Bronchial epithelial cell (primary cell): ENCODE results near the gene TMEM17. TPM values are rescaled to one million over a fixed set of nuclear protein-coding genes. Genes with fewer than 3 reads are reported as not detected.
A peak's percentile ranks its signal among the peaks of the same experiment; 100 is the strongest.

Experiments used
- DNase-seq: peaks from one replicate; pipeline ENCODE4 v3.0.0-alpha.2; 2010; ENCODE audit warnings: low read depth
- FAIRE-seq: peaks from 2 replicates; lab custom pipeline; 2011; peaks lifted over from hg19 to GRCh38; lab: Jason Lieb, UNC
- H3K27me3 ChIP-seq: 2 replicates; pipeline ENCODE4 v1.5.1; 2011; ENCODE audit warnings: low read length; ENCODE audit not compliant: control insufficient read depth, insufficient read depth
- H3K36me3 ChIP-seq: 2 replicates; pipeline ENCODE4 v1.5.1; 2011; ENCODE audit warnings: low read length; ENCODE audit not compliant: control insufficient read depth, insufficient read depth
- H3K4me3 ChIP-seq: 2 replicates; pipeline ENCODE4 v1.5.1; 2011; ENCODE audit warnings: mild to moderate bottlenecking, low read depth, low read length, control low read depth
- CTCF ChIP-seq: IDR thresholded peaks from 2 replicates; pipeline ENCODE4 v1.5.1; 2011; ENCODE audit warnings: mild to moderate bottlenecking, moderate library complexity, low read length, control low read depth, inconsistent platforms; ENCODE audit not compliant: insufficient read depth, severe bottlenecking
- total RNA-seq: library from RNA; depleted of rRNA; stranded (reverse); fragments of >200 nt; gene quantifications from 2 replicates; pipeline ENCODE4 v1.2.1, GENCODE V29; 2014

TMEM17 gene
- total RNA-seq, 1 donor from 2014 or later, result 1.1 TPM

GRCh38 chr2:62504657-62505056 is 1.3 kb downstream of the TMEM17 start:
- FAIRE-seq, result no peak
- no peaks in the 10 kb centered on the region for H3K27me3 ChIP-seq
- TF ChIP-seq CTCF, result no peak

GRCh38 chr2:62501794-62502500 is 4.0 kb downstream of the TMEM17 start:
- no peak for FAIRE-seq

More at GRCh38 chr2:62504657-62505056, 1.3 kb downstream of the TMEM17 start:
- DNase-seq, result no peak
- Histone ChIP-seq H3K4me3 (no peak overlapping the region), H3K36me3 (no peaks in the 10 kb centered on the region)

GRCh38 chr2:62501069-62501468 is 4.9 kb downstream of the TMEM17 start:
- H3K27me3 ChIP-seq, result no peaks in the 10 kb centered on the region
- TF ChIP-seq CTCF, result no peak
- no peak overlapping the region for H3K4me3 ChIP-seq
- DNase-seq (no peak), FAIRE-seq (no peak)
- no peaks in the 10 kb centered on the region for H3K36me3 ChIP-seq

More at GRCh38 chr2:62501794-62502500, 4.0 kb downstream of the TMEM17 start:
- peak; percentile 53 for DNase-seq
- no peak for TF ChIP-seq CTCF
- no peaks in the 10 kb centered on the region for H3K36me3 ChIP-seq
- no peak overlapping the region for H3K4me3 ChIP-seq
- no peaks in the 10 kb centered on the region for H3K27me3 ChIP-seq

GRCh38 chr2:62499430-62500060 is 6.5 kb downstream of the TMEM17 start:
- H3K27me3 ChIP-seq, result no peaks in the 10 kb centered on the region
- no peaks in the 10 kb centered on the region for H3K36me3 ChIP-seq
- H3K4me3 ChIP-seq, result no peak overlapping the region
- FAIRE-seq (no peak), DNase-seq (no peak)
- TF ChIP-seq CTCF, result no peak

- TF ChIP-seq CTCF, result no peak
- FAIRE-seq, result no peak
- no peaks in the 10 kb centered on the region for H3K27me3 ChIP-seq
- no peaks in the 10 kb centered on the region for H3K36me3 ChIP-seq
- H3K4me3 ChIP-seq, result no peak overlapping the region
- no peak for DNase-seq
Observed at GRCh38 chr2:62498739-62499138, 7.3 kb downstream of the TMEM17 start.
